A549 (cell line): Measurements from ENCODE around the gene CCNYL1.

Experiments used
- RFX5 ChIP-seq: fragments of 450-650 bp; IDR thresholded peaks from 2 replicates; pipeline ENCODE4 v1.7.1; 2014; ENCODE audit warnings: antibody characterized with exemption, mild to moderate bottlenecking, moderate library complexity
- SREBF2 ChIP-seq: fragments of 450-650 bp; IDR thresholded peaks from 2 replicates; pipeline ENCODE4 v1.6.1; 2014; ENCODE audit warnings: mild to moderate bottlenecking, moderate library complexity
- USF2 ChIP-seq: fragments of 450-650 bp; IDR thresholded peaks from 2 replicates; pipeline ENCODE4 v1.6.1; 2014; ENCODE audit warnings: antibody characterized with exemption

GRCh38 chr2:207683438-207683837 lies 28.0 kb upstream of the CCNYL1 start:
- no peak for TF ChIP-seq RFX5
- TF ChIP-seq SREBF2: no peak
- no peak for TF ChIP-seq USF2
